HG03175 (cell line): ENCODE measurements around the gene TRIM72.
"Not testable (repeated sequence)": the region's sequence is repeated elsewhere in the genome, so short reads cannot be mapped to it uniquely, and the experiment has no call there.

ENCODE experiments used
- ATAC-seq: cut with Tn5 transposase; IDR thresholded peaks from one replicate; pipeline ENCODE4 v1.9.1; 2021; ENCODE audit warnings: mild to moderate bottlenecking, moderate library complexity; ENCODE audit not compliant: unreplicated experiment

Gene TRIM72

DNA sequence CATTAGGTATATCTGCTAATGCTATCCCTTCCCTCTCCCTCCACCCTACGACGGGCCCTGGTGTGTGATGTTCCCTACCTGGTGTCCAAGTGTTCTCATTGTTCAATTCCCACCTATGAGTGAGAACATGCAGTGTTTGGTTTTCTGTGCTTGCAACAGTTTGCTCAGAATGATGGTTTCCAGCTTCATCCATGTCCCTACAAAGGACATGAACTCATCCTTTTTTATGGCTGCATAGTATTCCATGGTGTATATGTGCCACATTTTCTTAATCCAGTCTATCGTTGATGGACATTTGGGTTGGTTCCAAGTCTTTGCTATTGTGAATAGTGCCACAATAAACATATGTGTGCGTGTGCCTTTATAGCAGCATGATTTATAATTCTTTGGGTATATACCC, 64.9 kb downstream of the TRIM72 start:
- ATAC-seq, result not testable (repeated sequence)
